ENCODE results near the gene PTK7. TPM values are rescaled to one million over a fixed set of nuclear protein-coding genes. Genes with fewer than 3 reads are reported as not detected.

PTK7 gene
- total and polyA plus RNA-seq, 2 donors (not counting 3 experiments of a cell fraction or from before 2014, with no cell fraction given): 41.9 to 65.6 TPM

- POLR2A ChIA-PET: no interaction called here
- peaks cover 0 to 15% of the 10 kb centered on the region in 2 experiments for H3K36me3 ChIP-seq (ENCODE audit: control insufficient read depth in 2 of 2, extremely low read depth in 1 of 2, insufficient read depth in 2 of 2, low read length in 2 of 2)
- no peaks in the 10 kb centered on the region for H3K9me3 ChIP-seq (replicated peaks; ENCODE audit: control insufficient read depth, insufficient read depth, low read length)
- DNase-seq (ENCODE audit: low read depth, low spot score) (no peak), FAIRE-seq (no peak)
- no peaks in the 10 kb centered on the region for H4K20me1 ChIP-seq (replicated peaks; ENCODE audit: control insufficient read depth, extremely low read depth, insufficient read depth, low read length)
- no peak overlapping the region for H3K4me3 ChIP-seq (replicated peaks in 1 of 3; ENCODE audit: insufficient read depth in 1 of 3, low read depth in 1 of 3, low read length in 3 of 3)
- no peaks in the 10 kb centered on the region for H3K4me1 ChIP-seq (ENCODE audit: control insufficient read depth, extremely low read depth, insufficient read depth, low read length)
- H3K9ac ChIP-seq (replicated peaks; ENCODE audit: extremely low read depth, insufficient read depth, low read length): no peak overlapping the region
- CTCF ChIA-PET: no interaction called here
- no peak overlapping the region for H3K4me2 ChIP-seq (ENCODE audit: insufficient read depth, low read length)
- intact Hi-C loops (cut with micrococcal nuclease) (no loop called here), dilution Hi-C loops (cut with MboI; ENCODE audit: extremely low pct_ligation_motif_present, low sequenced_read_pairs) (no loop called here)
- H3K27me3 ChIP-seq (ENCODE audit: control insufficient read depth in 2 of 2, insufficient read depth in 2 of 2, low read length in 2 of 2): no peaks in the 10 kb centered on the region
- BruUV-seq (replicated peaks): TSS peak; percentile 8
- no peaks in the 10 kb centered on the region for H3K79me2 ChIP-seq (ENCODE audit: control insufficient read depth, insufficient read depth, low read length)
- H3K27ac ChIP-seq (ENCODE audit: insufficient read depth, low read depth, low read length): no peak overlapping the region
- H3K9me1 ChIP-seq (replicated peaks; ENCODE audit: control insufficient read depth, extremely low read depth, insufficient read depth, low read length): no peaks in the 10 kb centered on the region
- H2AFZ ChIP-seq (ENCODE audit: low read depth, low read length): no peak overlapping the region
- TF ChIP-seq JUN (IDR thresholded peaks at IDR 0.05; ENCODE audit: borderline replicate concordance, insufficient read depth, insufficient read length, low read depth) (no peak), MAX (IDR thresholded peaks at IDR 0.05; ENCODE audit: insufficient read depth, insufficient read length) (no peak), FOS (IDR thresholded peaks at IDR 0.05; ENCODE audit: borderline replicate concordance, insufficient read depth, low read length) (no peak), POLR2A (IDR thresholded peaks at IDR 0.05; ENCODE audit: low read depth, low read length) (no peak), CTCF (IDR thresholded peaks at IDR 0.05; ENCODE audit: extremely low read depth in 1 of 2, insufficient read depth in 1 of 2, low read depth in 1 of 2, low read length in 2 of 2) (no peak), POLR2AphosphoS5 (IDR thresholded peaks at IDR 0.05; ENCODE audit: insufficient read depth, low read depth, low read length) (no peak), EZH2 (IDR thresholded peaks at IDR 0.05; ENCODE audit: borderline replicate concordance, low read depth, low read length, severe bottlenecking) (no peak)
Measured at GRCh38 chr6:43204271-43205105, 128.4 kb downstream of the PTK7 start.
